HL-60 (cell line): ENCODE data around the gene TNK2.

Experiments
- CTCF ChIP-seq: IDR thresholded peaks from one replicate; pipeline ENCODE4 v1.5.1; 2011; ENCODE audit warnings: low read length, control low read depth, inconsistent platforms; ENCODE audit not compliant: insufficient read depth
- GABPA ChIP-seq: IDR thresholded peaks from 2 replicates; pipeline ENCODE4 v1.6.1; 2012; ENCODE audit warnings: low read depth
- POLR2AphosphoS5 ChIP-seq: IDR thresholded peaks from 2 replicates; pipeline ENCODE4 v1.6.1; 2012; ENCODE audit warnings: low read depth
- REST ChIP-seq: IDR thresholded peaks from 2 replicates; pipeline ENCODE4 v1.6.1; 2012; ENCODE audit warnings: low read depth; ENCODE audit not compliant: insufficient replicate concordance
- SPI1 ChIP-seq: IDR thresholded peaks from 2 replicates; pipeline ENCODE4 v1.6.1; 2012; ENCODE audit warnings: low read depth, mild to moderate bottlenecking, borderline replicate concordance

GRCh38 chr3:195823280-195823679, 85.1 kb downstream of the TNK2 start:
- TF ChIP-seq CTCF (no peak), REST (no peak), POLR2AphosphoS5 (no peak), GABPA (no peak), SPI1 (no peak)
